ENCODE results near the gene HES6.

DNA sequence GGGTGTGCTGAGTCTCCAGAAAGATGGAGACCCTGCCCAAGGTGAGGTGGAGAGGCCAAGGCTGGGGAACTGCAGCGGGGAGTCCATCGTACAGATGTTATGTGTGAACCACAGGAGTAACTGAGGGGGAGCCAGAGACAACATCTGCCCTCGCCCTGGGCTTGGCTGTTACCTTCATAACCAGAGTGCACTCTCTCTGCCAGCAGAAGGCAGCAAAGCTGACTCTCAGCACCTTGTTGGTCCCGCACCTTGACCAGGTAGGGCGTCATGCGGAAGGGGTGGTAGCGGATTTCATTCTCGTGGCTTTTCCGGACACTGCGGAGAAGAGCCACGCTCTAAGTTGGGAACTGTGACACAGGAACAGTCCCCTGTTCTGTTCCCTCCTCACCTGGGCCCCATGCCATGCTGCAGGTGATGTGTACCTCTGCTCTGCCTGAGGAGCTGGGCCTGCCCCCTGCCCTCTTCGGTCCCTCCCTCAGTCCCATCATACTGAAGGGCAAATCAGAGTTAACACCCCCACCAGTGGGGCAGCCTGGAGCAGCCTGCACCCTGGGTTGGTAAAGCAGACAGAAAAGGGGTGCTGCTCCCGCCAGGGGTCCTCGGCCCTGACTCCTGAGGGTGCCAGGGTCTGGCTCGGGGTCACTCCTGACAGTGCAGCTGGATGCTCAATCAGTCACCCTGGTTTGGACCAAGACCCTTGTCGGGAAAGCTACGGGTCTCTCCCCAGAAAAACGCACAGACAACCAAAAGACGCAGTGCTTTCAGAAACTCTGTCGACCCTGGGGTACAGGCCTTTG lies 28.2 kb upstream of the HES6 start:
- TF ChIP-seq, protein P1, sequence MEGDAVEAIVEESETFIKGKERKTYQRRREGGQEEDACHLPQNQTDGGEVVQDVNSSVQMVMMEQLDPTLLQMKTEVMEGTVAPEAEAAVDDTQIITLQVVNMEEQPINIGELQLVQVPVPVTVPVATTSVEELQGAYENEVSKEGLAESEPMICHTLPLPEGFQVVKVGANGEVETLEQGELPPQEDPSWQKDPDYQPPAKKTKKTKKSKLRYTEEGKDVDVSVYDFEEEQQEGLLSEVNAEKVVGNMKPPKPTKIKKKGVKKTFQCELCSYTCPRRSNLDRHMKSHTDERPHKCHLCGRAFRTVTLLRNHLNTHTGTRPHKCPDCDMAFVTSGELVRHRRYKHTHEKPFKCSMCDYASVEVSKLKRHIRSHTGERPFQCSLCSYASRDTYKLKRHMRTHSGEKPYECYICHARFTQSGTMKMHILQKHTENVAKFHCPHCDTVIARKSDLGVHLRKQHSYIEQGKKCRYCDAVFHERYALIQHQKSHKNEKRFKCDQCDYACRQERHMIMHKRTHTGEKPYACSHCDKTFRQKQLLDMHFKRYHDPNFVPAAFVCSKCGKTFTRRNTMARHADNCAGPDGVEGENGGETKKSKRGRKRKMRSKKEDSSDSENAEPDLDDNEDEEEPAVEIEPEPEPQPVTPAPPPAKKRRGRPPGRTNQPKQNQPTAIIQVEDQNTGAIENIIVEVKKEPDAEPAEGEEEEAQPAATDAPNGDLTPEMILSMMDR (IDR thresholded peaks at IDR 0.05) = no peak
- TF ChIP-seq POLR2A (IDR thresholded peaks at IDR 0.05) (no peak), POLR2AphosphoS5 (IDR thresholded peaks at IDR 0.05) (no peak)

Data from gastroesophageal sphincter (tissue), 3 donors.